HG03280 (cell line): Measurements from ENCODE around the gene PFDN1.

Experiments
- ATAC-seq: cut with Tn5 transposase; IDR thresholded peaks from one replicate; pipeline ENCODE4 v1.9.1; 2021; ENCODE audit warnings: mild to moderate bottlenecking, moderate library complexity; ENCODE audit not compliant: unreplicated experiment

The PFDN1 gene

GRCh38 chr5:140329739-140330481, 27.0 kb upstream of the PFDN1 start:
- ATAC-seq = no peak

- no peak for ATAC-seq
Observed at GRCh38 chr5:140328036-140328764, 25.3 kb upstream of the PFDN1 start.

- ATAC-seq = no peak
Observed at GRCh38 chr5:140327589-140327988, 24.7 kb upstream of the PFDN1 start.

- no peak for ATAC-seq
Observed at GRCh38 chr5:140325486-140325885, 22.6 kb upstream of the PFDN1 start.

GRCh38 chr5:140324617-140325241, 21.8 kb upstream of the PFDN1 start:
- no peak for ATAC-seq

- ATAC-seq = no peak
Observed at GRCh38 chr5:140324041-140324600, 21.2 kb upstream of the PFDN1 start.

- no peak for ATAC-seq
Observed at GRCh38 chr5:140322751-140323731, 20.1 kb upstream of the PFDN1 start.

GRCh38 chr5:140321796-140322195, 18.9 kb upstream of the PFDN1 start:
- ATAC-seq = no peak

GRCh38 chr5:140319833-140320232, 16.9 kb upstream of the PFDN1 start:
- ATAC-seq = no peak

GRCh38 chr5:140318792-140319191, 15.9 kb upstream of the PFDN1 start:
- no peak for ATAC-seq

GRCh38 chr5:140317859-140318258, 15.0 kb upstream of the PFDN1 start:
- no peak for ATAC-seq

- ATAC-seq = no peak
Observed at GRCh38 chr5:140312791-140313189, 9.9 kb upstream of the PFDN1 start.

GRCh38 chr5:140312067-140312790, 9.3 kb upstream of the PFDN1 start:
- no peak for ATAC-seq

- no peak for ATAC-seq
Observed at GRCh38 chr5:140311011-140311467, 8.1 kb upstream of the PFDN1 start.

GRCh38 chr5:140310434-140310833, 7.5 kb upstream of the PFDN1 start:
- no peak for ATAC-seq

GRCh38 chr5:140309706-140310249, 6.9 kb upstream of the PFDN1 start:
- ATAC-seq = no peak

- ATAC-seq = no peak
Observed at GRCh38 chr5:140305471-140305870, 2.6 kb upstream of the PFDN1 start.

GRCh38 chr5:140303966-140304365, 1.1 kb upstream of the PFDN1 start:
- no peak for ATAC-seq

- ATAC-seq = no peak
Observed at GRCh38 chr5:140301136-140301535, 1.8 kb downstream of the PFDN1 start.
